ENCODE results near the gene HACD3. TPM values are rescaled to one million over a fixed set of nuclear protein-coding genes. Genes with fewer than 3 reads are reported as not detected.

Gene HACD3
- polyA plus RNA-seq, 2 of the 4 experiments (the other 2 are of a cell fraction) = 151 to 212 TPM

DNA sequence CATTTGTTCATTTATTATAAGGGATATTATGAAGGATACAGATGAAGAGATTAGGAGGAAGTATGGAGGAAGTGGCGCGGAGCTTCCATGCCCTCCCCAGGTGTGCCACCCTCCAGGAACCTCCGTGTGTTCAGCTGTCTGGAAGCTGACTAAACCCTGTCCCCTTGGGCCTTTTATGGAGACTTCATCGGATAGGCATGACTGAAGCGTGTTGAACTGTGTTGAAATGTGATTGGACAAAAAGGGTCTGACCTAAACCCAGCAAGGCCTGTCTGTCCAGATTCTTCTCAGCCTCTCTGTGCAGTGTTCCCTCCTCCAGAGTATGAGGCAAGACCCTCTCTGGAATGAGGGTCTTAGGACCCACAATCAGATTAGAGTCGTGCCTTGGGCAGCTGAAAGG, 31.7 kb downstream of the HACD3 start:
- H3K4me2 ChIP-seq = no peak overlapping the region
- no peak for DNase-seq (ENCODE audit: low read depth in 1 of 2, low spot score in 1 of 2)
- no peak; a peak in 1 of 6 replicates for ATAC-seq
- 96% methylated on average over 6 of the region's 6 CpGs for WGBS (ENCODE audit: missing lambda C conversion rate)
- H3K4me1 ChIP-seq = no peaks in the 10 kb centered on the region
- no peaks in the 10 kb centered on the region for H3K9me3 ChIP-seq
- ChIA-PET CTCF (interaction anchor here (0.7 to 1.3 kb wide), 4 partner anchors 13 to 77 kb away, joined by 3 to 4 read pairs (median 3); no protein-coding TSS in a partner anchor), POLR2A (no interaction called here)
- H3K27ac ChIP-seq = no peak overlapping the region
- H3K4me3 ChIP-seq = no peak overlapping the region
- no peak for FAIRE-seq
- no peak for TF ChIP-seq ESRRA (IDR thresholded peaks at IDR 0.05; ENCODE audit: borderline replicate concordance, low read length)
- no peak for TF ChIP-seq ZFP36 (IDR thresholded peaks at IDR 0.05; ENCODE audit: borderline replicate concordance, partially characterized antibody)
- no peak for TF ChIP-seq BHLHE40 (IDR thresholded peaks at IDR 0.05; ENCODE audit: low read depth, low read length)
- no peak for TF ChIP-seq CHD4 (IDR thresholded peaks at IDR 0.05; ENCODE audit: borderline replicate concordance)
- TF ChIP-seq HOXA7 (CRISPR knock-in tag; IDR thresholded peaks at IDR 0.05) = no peak

DNA sequence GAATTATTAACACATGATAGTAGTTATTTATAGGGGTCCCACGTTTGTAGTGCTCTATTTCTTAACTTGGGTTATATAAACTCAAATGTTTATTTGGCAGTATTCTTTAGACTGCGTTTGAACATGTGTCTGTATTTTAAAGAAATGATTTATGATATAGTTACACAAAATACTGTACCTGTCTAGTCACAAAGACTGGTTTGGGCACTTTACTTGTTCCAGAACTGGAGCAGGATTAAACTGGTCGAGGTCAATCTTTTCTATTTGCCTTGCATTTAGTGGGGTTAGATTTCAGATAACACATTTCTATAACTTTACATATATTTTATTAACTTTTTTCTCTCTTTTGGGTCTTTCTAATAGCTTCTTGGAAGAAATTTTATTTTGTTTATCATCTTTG, 39.5 kb downstream of the HACD3 start:
- CTCF ChIA-PET = interaction anchor here (0.6 kb wide), 1 partner anchor 20 kb away, joined by 3 read pairs; no protein-coding TSS in a partner anchor
- Histone ChIP-seq H3K4me3 (no peak overlapping the region), H3K27ac (no peak overlapping the region), H3K9me3 (no peaks in the 10 kb centered on the region), H3K4me1 (no peaks in the 10 kb centered on the region), H3K4me2 (no peak overlapping the region)
- DNase-seq (ENCODE audit: low read depth in 1 of 2, low spot score in 1 of 2) (no peak), FAIRE-seq (no peak), ATAC-seq (no peak)
- 74% methylated on average over 3 of the region's 3 CpGs for WGBS (ENCODE audit: missing lambda C conversion rate)
- TF ChIP-seq ATOH8 (CRISPR knock-in tag; IDR thresholded peaks at IDR 0.05; ENCODE audit: low read depth) (no peak), TP53 (CRISPR knock-in tag; IDR thresholded peaks at IDR 0.05) (no peak), ZNF302 (CRISPR knock-in tag; IDR thresholded peaks at IDR 0.05) (no peak), HEYL (CRISPR knock-in tag; IDR thresholded peaks at IDR 0.05) (no peak), MAZ (IDR thresholded peaks at IDR 0.05; ENCODE audit: borderline replicate concordance, low read depth, low read length) (no peak), BHLHE40 (IDR thresholded peaks at IDR 0.05; ENCODE audit: low read depth, low read length) (no peak), FOXS1 (CRISPR knock-in tag; IDR thresholded peaks at IDR 0.05) (no peak), SMC3 (IDR thresholded peaks at IDR 0.05) (no peak), TFCP2L1 (CRISPR knock-in tag; IDR thresholded peaks at IDR 0.05) (no peak), JUN (IDR thresholded peaks at IDR 0.05) (no peak), RCOR1 (IDR thresholded peaks at IDR 0.05; ENCODE audit: low read depth, low read length) (no peak), SREBF2 (IDR thresholded peaks at IDR 0.05) (no peak), EP300 (IDR thresholded peaks at IDR 0.05) (no peak), CBX2 (IDR thresholded peaks at IDR 0.05; ENCODE audit: borderline replicate concordance, low read depth) (no peak), HOXB5 (CRISPR knock-in tag; IDR thresholded peaks at IDR 0.05) (no peak)
- TF ChIP-seq, protein P1, sequence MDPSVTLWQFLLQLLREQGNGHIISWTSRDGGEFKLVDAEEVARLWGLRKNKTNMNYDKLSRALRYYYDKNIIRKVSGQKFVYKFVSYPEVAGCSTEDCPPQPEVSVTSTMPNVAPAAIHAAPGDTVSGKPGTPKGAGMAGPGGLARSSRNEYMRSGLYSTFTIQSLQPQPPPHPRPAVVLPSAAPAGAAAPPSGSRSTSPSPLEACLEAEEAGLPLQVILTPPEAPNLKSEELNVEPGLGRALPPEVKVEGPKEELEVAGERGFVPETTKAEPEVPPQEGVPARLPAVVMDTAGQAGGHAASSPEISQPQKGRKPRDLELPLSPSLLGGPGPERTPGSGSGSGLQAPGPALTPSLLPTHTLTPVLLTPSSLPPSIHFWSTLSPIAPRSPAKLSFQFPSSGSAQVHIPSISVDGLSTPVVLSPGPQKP (IDR thresholded peaks at IDR 0.05; ENCODE audit: low read depth, low read length) = no peak
- TF ChIP-seq, protein P2, sequence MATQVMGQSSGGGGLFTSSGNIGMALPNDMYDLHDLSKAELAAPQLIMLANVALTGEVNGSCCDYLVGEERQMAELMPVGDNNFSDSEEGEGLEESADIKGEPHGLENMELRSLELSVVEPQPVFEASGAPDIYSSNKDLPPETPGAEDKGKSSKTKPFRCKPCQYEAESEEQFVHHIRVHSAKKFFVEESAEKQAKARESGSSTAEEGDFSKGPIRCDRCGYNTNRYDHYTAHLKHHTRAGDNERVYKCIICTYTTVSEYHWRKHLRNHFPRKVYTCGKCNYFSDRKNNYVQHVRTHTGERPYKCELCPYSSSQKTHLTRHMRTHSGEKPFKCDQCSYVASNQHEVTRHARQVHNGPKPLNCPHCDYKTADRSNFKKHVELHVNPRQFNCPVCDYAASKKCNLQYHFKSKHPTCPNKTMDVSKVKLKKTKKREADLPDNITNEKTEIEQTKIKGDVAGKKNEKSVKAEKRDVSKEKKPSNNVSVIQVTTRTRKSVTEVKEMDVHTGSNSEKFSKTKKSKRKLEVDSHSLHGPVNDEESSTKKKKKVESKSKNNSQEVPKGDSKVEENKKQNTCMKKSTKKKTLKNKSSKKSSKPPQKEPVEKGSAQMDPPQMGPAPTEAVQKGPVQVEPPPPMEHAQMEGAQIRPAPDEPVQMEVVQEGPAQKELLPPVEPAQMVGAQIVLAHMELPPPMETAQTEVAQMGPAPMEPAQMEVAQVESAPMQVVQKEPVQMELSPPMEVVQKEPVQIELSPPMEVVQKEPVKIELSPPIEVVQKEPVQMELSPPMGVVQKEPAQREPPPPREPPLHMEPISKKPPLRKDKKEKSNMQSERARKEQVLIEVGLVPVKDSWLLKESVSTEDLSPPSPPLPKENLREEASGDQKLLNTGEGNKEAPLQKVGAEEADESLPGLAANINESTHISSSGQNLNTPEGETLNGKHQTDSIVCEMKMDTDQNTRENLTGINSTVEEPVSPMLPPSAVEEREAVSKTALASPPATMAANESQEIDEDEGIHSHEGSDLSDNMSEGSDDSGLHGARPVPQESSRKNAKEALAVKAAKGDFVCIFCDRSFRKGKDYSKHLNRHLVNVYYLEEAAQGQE (IDR thresholded peaks at IDR 0.05) = no peak
- POLR2A ChIA-PET = no interaction called here
